Neural cell (in vitro differentiated cells): ENCODE measurements around the gene HPS4. TPM values are rescaled to one million over a fixed set of nuclear protein-coding genes. Genes with fewer than 3 reads are reported as not detected.

ENCODE experiments used
- H2AFZ ChIP-seq: fragments of 200-600, 300-800 bp; sonication (generic), shearing (Covaris generic); 2 replicates; pipeline ENCODE4 v1.6.0; 2014; ENCODE audit warnings: low read depth, mild to moderate bottlenecking, antibody characterized with exemption, low read length, moderate library complexity
- H3F3A ChIP-seq: fragments of 200-600 bp; shearing (Covaris generic); 2 replicates; pipeline ENCODE4 v1.6.1; 2016; ENCODE audit warnings: mild to moderate bottlenecking, moderate library complexity, mixed read lengths, antibody characterized with exemption, low read length; ENCODE audit not compliant: insufficient read depth, poor library complexity, severe bottlenecking
- H3K27ac ChIP-seq: fragments of 200-600, 300-800 bp; sonication (generic), shearing (Covaris generic); 2 replicates; pipeline ENCODE4 v1.5.1; 2014; ENCODE audit warnings: mild to moderate bottlenecking, low read length, moderate library complexity
- H3K27me3 ChIP-seq: fragments of 300-800, 200-600 bp; sonication (generic), shearing (Covaris generic); 2 replicates; pipeline ENCODE4 v1.6.0; 2014; ENCODE audit warnings: mild to moderate bottlenecking, low read depth, low read length, moderate library complexity; ENCODE audit not compliant: insufficient read depth
- H3K36me3 ChIP-seq: fragments of 300-800, 200-600 bp; sonication (generic), shearing (Covaris generic); 2 replicates; pipeline ENCODE4 v1.5.1; 2014; ENCODE audit warnings: mild to moderate bottlenecking, antibody characterized with exemption, low read length, moderate library complexity; ENCODE audit not compliant: insufficient read depth
- H3K4me2 ChIP-seq: fragments of 300-800, 200-600 bp; sonication (generic), shearing (Covaris generic); 2 replicates; pipeline ENCODE4 v1.6.0; 2014; ENCODE audit warnings: mild to moderate bottlenecking, low read length
- H3K4me3 ChIP-seq: fragments of 300-800, 200-600 bp; sonication (generic), shearing (Covaris generic); 2 replicates; pipeline ENCODE4 v1.5.1; 2014; ENCODE audit warnings: mild to moderate bottlenecking, low read length, moderate library complexity
- H3K79me2 ChIP-seq: fragments of 200-600 bp; shearing (Covaris generic); replicated peaks from 2 replicates; pipeline ENCODE4 v1.6.0; 2014; ENCODE audit warnings: mild to moderate bottlenecking, low read length, moderate library complexity; ENCODE audit not compliant: insufficient read depth
- H3K9ac ChIP-seq: fragments of 300-800, 200-600 bp; sonication (generic), shearing (Covaris generic); 2 replicates; pipeline ENCODE4 v1.6.1; 2016; ENCODE audit warnings: mild to moderate bottlenecking, low read length, mixed read lengths
- H3K9me2 ChIP-seq: fragments of 200-600 bp; shearing (Covaris generic); 2 replicates; pipeline ENCODE4 v1.6.1; 2016; ENCODE audit warnings: mild to moderate bottlenecking, low read length, mixed read lengths; ENCODE audit not compliant: insufficient read depth
- H3K9me3 ChIP-seq: fragments of 200-600, 300-800 bp; sonication (generic), shearing (Covaris generic); 2 replicates; pipeline ENCODE4 v1.6.1; 2016; ENCODE audit warnings: mild to moderate bottlenecking, mixed run types, low read length, moderate library complexity, mixed read lengths
- H4K20me1 ChIP-seq: fragments of 200-600 bp; shearing (Covaris generic); 2 replicates; pipeline ENCODE4 v1.6.1; 2016; ENCODE audit warnings: mild to moderate bottlenecking, mixed run types; ENCODE audit not compliant: insufficient read depth
- CTCF ChIP-seq: fragments of 450-650 bp; IDR thresholded peaks from 2 replicates; pipeline ENCODE4 v1.5.1; 2014; ENCODE audit warnings: antibody characterized with exemption, mild to moderate bottlenecking, moderate library complexity; ENCODE audit not compliant: poor library complexity, severe bottlenecking
- EP300 ChIP-seq: fragments of 450-650 bp; conservative IDR thresholded peaks from 2 replicates; pipeline ENCODE4 v1.6.1; 2014; ENCODE audit warnings: antibody characterized with exemption, mild to moderate bottlenecking, moderate library complexity; ENCODE audit not compliant: poor library complexity, severe bottlenecking
- EZH2 ChIP-seq: fragments of 200-600, 300-800 bp; shearing (Covaris generic), sonication (generic); IDR thresholded peaks from 2 replicates; pipeline ENCODE4 v1.6.1; 2014; ENCODE audit warnings: antibody characterized with exemption, low read length, borderline replicate concordance, mild to moderate bottlenecking; ENCODE audit not compliant: insufficient read depth, poor library complexity, severe bottlenecking
- MXI1 ChIP-seq: fragments of 450-650 bp; conservative IDR thresholded peaks from 2 replicates; pipeline ENCODE4 v1.6.1; 2014; ENCODE audit warnings: antibody characterized with exemption, mild to moderate bottlenecking; ENCODE audit not compliant: poor library complexity, severe bottlenecking
- POLR2AphosphoS5 ChIP-seq: IDR thresholded peaks from 2 replicates; pipeline ENCODE4 v1.6.1; 2012
- RAD21 ChIP-seq: fragments of 450-650 bp; conservative IDR thresholded peaks from 2 replicates; pipeline ENCODE4 v1.6.1; 2014; ENCODE audit warnings: antibody characterized with exemption, mild to moderate bottlenecking, moderate library complexity
- REST ChIP-seq: IDR thresholded peaks from 2 replicates; pipeline ENCODE4 v1.6.1; 2012; ENCODE audit warnings: borderline replicate concordance
- SMC3 ChIP-seq: fragments of 450-650 bp; conservative IDR thresholded peaks from 2 replicates; pipeline ENCODE4 v1.6.1; 2014; ENCODE audit warnings: antibody characterized with exemption, mild to moderate bottlenecking, moderate library complexity; ENCODE audit not compliant: poor library complexity
- TAF1 ChIP-seq: IDR thresholded peaks from 2 replicates; pipeline ENCODE4 v1.6.1; 2012; ENCODE audit warnings: low read depth
- polyA plus RNA-seq: library from polyadenylated mRNA; depleted of rRNA; stranded (reverse); fragments of >200 nt; gene quantifications from 2 replicates; pipeline ENCODE4 v1.2.3, GENCODE V29; 2014

The HPS4 gene
- polyA plus RNA-seq, 1 donor from 2014 or later: 54.1 TPM

- Histone ChIP-seq H3K9ac (no peak overlapping the region), H3K27me3 (no peaks in the 10 kb centered on the region), H3K27ac (no peak overlapping the region), H3K9me2 (no peaks in the 10 kb centered on the region), H3K79me2 (peaks cover 7% of the 10 kb centered on the region), H3K4me3 (no peak overlapping the region), H3K9me3 (no peaks in the 10 kb centered on the region), H3K36me3 (no peaks in the 10 kb centered on the region), H3F3A (no peaks in the 10 kb centered on the region), H2AFZ (no peak overlapping the region), H4K20me1 (no peaks in the 10 kb centered on the region), H3K4me2 (no peak overlapping the region)
- TF ChIP-seq POLR2AphosphoS5 (no peak), RAD21 (no peak), CTCF (no peak), REST (no peak), EP300 (no peak), SMC3 (no peak), MXI1 (no peak), EZH2 (no peak), TAF1 (no peak)
Measured at GRCh38 chr22:26457661-26458272, 25.8 kb downstream of the HPS4 start.

GRCh38 chr22:26453812-26454500 is 29.6 kb downstream of the HPS4 start:
- TF ChIP-seq POLR2AphosphoS5 (no peak), TAF1 (no peak), CTCF (no peak), RAD21 (no peak), REST (no peak), MXI1 (no peak), SMC3 (no peak), EZH2 (no peak), EP300 (no peak)
- Histone ChIP-seq H3K36me3 (no peaks in the 10 kb centered on the region), H3K27ac (no peak overlapping the region), H3K4me2 (no peak overlapping the region), H3K9ac (no peak overlapping the region), H3K79me2 (no peaks in the 10 kb centered on the region), H3K4me3 (no peak overlapping the region), H4K20me1 (no peaks in the 10 kb centered on the region), H3K9me2 (no peaks in the 10 kb centered on the region), H2AFZ (no peak overlapping the region), H3K9me3 (no peaks in the 10 kb centered on the region), H3K27me3 (no peaks in the 10 kb centered on the region), H3F3A (no peaks in the 10 kb centered on the region)
